ENCODE measurements around the gene EPC1. TPM values are rescaled to one million over a fixed set of nuclear protein-coding genes. Genes with fewer than 3 reads are reported as not detected.
A peak's percentile ranks its signal among the peaks of the same experiment; 100 is the strongest.

Gene EPC1
- total and polyA plus RNA-seq, 2 of the 8 experiments (the other 6 are each of a cell fraction or from before 2014, with no cell fraction given): 23.7 to 42.3 TPM

DNA sequence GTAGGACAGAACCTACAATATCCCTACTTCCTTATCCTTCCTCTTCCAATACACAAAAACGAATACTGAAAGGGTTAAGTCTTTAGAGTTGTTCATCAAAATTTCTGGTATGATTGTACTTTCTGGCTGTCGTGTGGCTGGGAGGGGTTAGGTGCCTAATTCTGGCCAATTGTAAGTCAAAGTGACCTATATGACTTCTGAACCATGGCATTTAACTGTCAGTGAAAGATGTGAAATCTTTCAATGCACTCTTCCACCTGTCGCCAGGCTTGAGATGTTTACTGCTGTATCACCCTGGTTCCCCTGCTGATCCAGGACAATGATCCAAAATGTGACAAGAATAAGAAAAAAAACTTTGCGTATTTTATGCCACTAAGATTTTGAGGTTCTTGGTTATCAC lies 20.8 kb downstream of the EPC1 start:
- ChIA-PET CTCF (ENCODE audit: partially characterized antibody) (no interaction called here), POLR2A (ENCODE audit: partially characterized antibody) (no interaction called here)
- Histone ChIP-seq H3K79me2 (ENCODE audit: control insufficient read depth in 1 of 2, insufficient read depth in 2 of 2, low read length in 2 of 2) (peaks cover 0 to 100% of the 10 kb centered on the region in 2 experiments; a peak in 3 of 4 replicates), H4K20me1 (replicated peaks in 1 of 2; ENCODE audit: control insufficient read depth in 1 of 2, insufficient read depth in 2 of 2, low read length in 2 of 2) (peaks cover 14 to 19% of the 10 kb centered on the region in 2 experiments), H3K23me2 (ENCODE audit: low read depth, low read length) (no peaks in the 10 kb centered on the region), H2BK12ac (ENCODE audit: low read depth, low read length) (no peak overlapping the region), H4K5ac (ENCODE audit: insufficient read length, low read depth, low read length) (no peak overlapping the region), H2BK15ac (ENCODE audit: low read length) (no peak overlapping the region), H3K27ac (ENCODE audit: low read depth, low read length) (no peak overlapping the region), H3K18ac (ENCODE audit: extremely low read depth, low read length) (no peak overlapping the region), H3K36me3 (ENCODE audit: control insufficient read depth in 2 of 4, insufficient read depth in 4 of 4, low read length in 3 of 4) (no peaks in the 10 kb centered on the region), H2BK120ac (replicated peaks; ENCODE audit: low read depth, low read length) (no peak overlapping the region), H2AK5ac (ENCODE audit: low read depth, low read length) (no peak overlapping the region), H3K4me2 (ENCODE audit: insufficient read depth in 1 of 2, low read depth in 2 of 2, low read length in 2 of 2) (no peak overlapping the region), H3K14ac (ENCODE audit: insufficient read length) (no peak overlapping the region), H3K4me3 (ENCODE audit: extremely low read depth in 1 of 4, insufficient read depth in 2 of 4, low read depth in 3 of 4, low read length in 4 of 4) (no peak overlapping the region), H3K56ac (replicated peaks; ENCODE audit: insufficient read length, low read depth, low read length) (no peak overlapping the region), H3K27me3 (replicated peaks in 1 of 4; ENCODE audit: control insufficient read depth in 3 of 4, extremely low read depth in 1 of 4, insufficient read depth in 3 of 4, low read length in 3 of 4) (no peaks in the 10 kb centered on the region), H3K4me1 (replicated peaks in 1 of 4; ENCODE audit: control insufficient read depth in 3 of 4, insufficient read depth in 4 of 4, low read length in 3 of 4) (peaks cover 0 to 18% (median 9%) of the 10 kb centered on the region in 4 experiments; a peak in 6 of 7 replicates), H3K79me1 (ENCODE audit: low read depth, low read length) (peaks cover 4% of the 10 kb centered on the region), H3K23ac (ENCODE audit: insufficient read length) (no peak overlapping the region), H4K8ac (ENCODE audit: extremely low read depth, insufficient read depth, low read length) (no peak overlapping the region), H2BK5ac (ENCODE audit: low read depth, low read length) (no peak overlapping the region), H2AFZ (ENCODE audit: low read length) (no peak overlapping the region), H4K91ac (replicated peaks; ENCODE audit: insufficient read length, low read length) (no peak overlapping the region), H3K9me3 (ENCODE audit: insufficient read depth in 2 of 2, low read depth in 1 of 2, low read length in 1 of 2) (no peaks in the 10 kb centered on the region), H3K4ac (replicated peaks; ENCODE audit: insufficient read length, low read depth, low read length) (no peak overlapping the region), H3K9ac (replicated peaks in 1 of 4; ENCODE audit: extremely low read depth in 1 of 4, low read depth in 3 of 4, low read length in 3 of 4) (no peak overlapping the region), H2BK20ac (ENCODE audit: low read length) (no peak overlapping the region)
- FAIRE-seq: peak; percentile 7
- no peak for DNase-seq (ENCODE audit: low read depth in 1 of 2, low spot score in 2 of 2)
- 83% methylated on average over 4 of the region's 4 CpGs; no CpG with 5 or more reads in 1 of the 2 experiments for WGBS, 2 experiments (ENCODE audit: extremely low coverage in 1 of 2, insufficient coverage in 1 of 2, insufficient read length in 1 of 2, insufficient replicate concordance in 2 of 2, low coverage in 1 of 2, low lambda C conversion rate in 2 of 2, missing lambda C conversion rate in 1 of 2)
- TF ChIP-seq KDM1A (IDR thresholded peaks at IDR 0.05; ENCODE audit: borderline replicate concordance, low read length) (no peak), CHD2 (IDR thresholded peaks at IDR 0.05; ENCODE audit: low read length) (no peak), NANOG (IDR thresholded peaks at IDR 0.05; ENCODE audit: insufficient read depth, low read depth, low read length, poor library complexity, severe bottlenecking) (no peak), KDM4A (IDR thresholded peaks at IDR 0.05; ENCODE audit: low read depth, low read length, severe bottlenecking) (no peak), RAD21 (IDR thresholded peaks at IDR 0.05 in 1 of 2, conservative IDR thresholded peaks at IDR 0.05 in 1 of 2; ENCODE audit: low read depth in 2 of 2, low read length in 2 of 2) (no peak), SIRT6 (IDR thresholded peaks at IDR 0.05; ENCODE audit: low read length) (no peak), JUN (IDR thresholded peaks at IDR 0.05; ENCODE audit: low read depth, low read length) (no peak), EP300 (IDR thresholded peaks at IDR 0.05; ENCODE audit: borderline replicate concordance in 1 of 2, low read depth in 2 of 2, low read length in 2 of 2) (no peak), TBP (IDR thresholded peaks at IDR 0.05; ENCODE audit: low read depth, low read length) (no peak), SP2 (IDR thresholded peaks at IDR 0.05; ENCODE audit: low read length) (no peak), TEAD4 (IDR thresholded peaks at IDR 0.05; ENCODE audit: low read depth, low read length) (no peak), FOSL1 (IDR thresholded peaks at IDR 0.05; ENCODE audit: insufficient read depth, low read depth, low read length) (no peak), CBX8 (IDR thresholded peaks at IDR 0.05; ENCODE audit: borderline replicate concordance, low read depth, low read length) (no peak), SUZ12 (IDR thresholded peaks at IDR 0.05; ENCODE audit: low read length) (no peak)

All from H1 (cell line).